Measurements from ENCODE around the gene STK40. TPM values are rescaled to one million over a fixed set of nuclear protein-coding genes. Genes with fewer than 3 reads are reported as not detected.

STK40 gene
- total and polyA plus RNA-seq, 9 of the 15 experiments (the other 6 are each of a cell fraction or from before 2014, with no cell fraction given), result 0.69 to 94.3 (median 39.1) TPM

DNA sequence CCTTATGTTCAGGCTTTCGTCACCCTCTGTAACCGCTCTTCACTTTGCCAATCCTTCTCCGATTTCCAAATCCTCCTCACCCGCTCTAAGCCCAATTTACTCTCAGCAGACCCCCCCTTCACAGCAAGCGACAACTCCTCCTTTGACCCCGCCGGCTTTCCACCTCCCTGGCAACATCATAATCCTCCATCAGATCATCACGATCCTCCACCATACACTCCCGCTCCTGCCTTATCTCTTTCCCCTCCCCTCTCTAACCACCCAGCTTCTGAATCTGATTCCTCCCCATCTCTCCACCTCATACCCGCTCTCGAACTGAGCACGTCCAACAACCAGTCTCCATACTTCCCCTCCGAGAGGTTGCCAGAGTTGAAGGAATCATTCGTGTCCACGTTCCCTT, 54.8 kb downstream of the STK40 start (continued):
- TF ChIP-seq ARID1B (IDR thresholded peaks at IDR 0.05) (peak; percentile 24; the same call in 1 of the 2 replicates), TSC22D4 (tag; IDR thresholded peaks at IDR 0.05) (no peak), CC2D1A (IDR thresholded peaks at IDR 0.05) (no peak), XRCC5 (IDR thresholded peaks at IDR 0.05; ENCODE audit: low read depth, low read length) (no peak), MCM7 (IDR thresholded peaks at IDR 0.05) (0 out of 4 replicates have a peak, but pooled peaks of 1 of the 2 experiments have one; percentile 59), ZNF57 (CRISPR knock-in tag; IDR thresholded peaks at IDR 0.05) (no peak), HDAC1 (IDR thresholded peaks at IDR 0.05) (0 out of 4 replicates have a peak, but pooled peaks of 1 of the 2 experiments have one; percentile 17), KLF6 (CRISPR knock-in tag; IDR thresholded peaks at IDR 0.05; ENCODE audit: borderline replicate concordance) (no peak), TRIM24 (IDR thresholded peaks at IDR 0.05) (peak in 1 of 2 experiments; percentile 31; a peak in 1 of 4 replicates), CHD2 (IDR thresholded peaks at IDR 0.05; ENCODE audit: low read depth, low read length) (no peak)
- TF ChIP-seq, protein P1, sequence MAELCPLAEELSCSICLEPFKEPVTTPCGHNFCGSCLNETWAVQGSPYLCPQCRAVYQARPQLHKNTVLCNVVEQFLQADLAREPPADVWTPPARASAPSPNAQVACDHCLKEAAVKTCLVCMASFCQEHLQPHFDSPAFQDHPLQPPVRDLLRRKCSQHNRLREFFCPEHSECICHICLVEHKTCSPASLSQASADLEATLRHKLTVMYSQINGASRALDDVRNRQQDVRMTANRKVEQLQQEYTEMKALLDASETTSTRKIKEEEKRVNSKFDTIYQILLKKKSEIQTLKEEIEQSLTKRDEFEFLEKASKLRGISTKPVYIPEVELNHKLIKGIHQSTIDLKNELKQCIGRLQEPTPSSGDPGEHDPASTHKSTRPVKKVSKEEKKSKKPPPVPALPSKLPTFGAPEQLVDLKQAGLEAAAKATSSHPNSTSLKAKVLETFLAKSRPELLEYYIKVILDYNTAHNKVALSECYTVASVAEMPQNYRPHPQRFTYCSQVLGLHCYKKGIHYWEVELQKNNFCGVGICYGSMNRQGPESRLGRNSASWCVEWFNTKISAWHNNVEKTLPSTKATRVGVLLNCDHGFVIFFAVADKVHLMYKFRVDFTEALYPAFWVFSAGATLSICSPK (IDR thresholded peaks at IDR 0.05; ENCODE audit: borderline replicate concordance), result 0 out of 2 replicates have a peak, but pooled peaks have one; percentile 71
- TF ChIP-seq, protein P2, sequence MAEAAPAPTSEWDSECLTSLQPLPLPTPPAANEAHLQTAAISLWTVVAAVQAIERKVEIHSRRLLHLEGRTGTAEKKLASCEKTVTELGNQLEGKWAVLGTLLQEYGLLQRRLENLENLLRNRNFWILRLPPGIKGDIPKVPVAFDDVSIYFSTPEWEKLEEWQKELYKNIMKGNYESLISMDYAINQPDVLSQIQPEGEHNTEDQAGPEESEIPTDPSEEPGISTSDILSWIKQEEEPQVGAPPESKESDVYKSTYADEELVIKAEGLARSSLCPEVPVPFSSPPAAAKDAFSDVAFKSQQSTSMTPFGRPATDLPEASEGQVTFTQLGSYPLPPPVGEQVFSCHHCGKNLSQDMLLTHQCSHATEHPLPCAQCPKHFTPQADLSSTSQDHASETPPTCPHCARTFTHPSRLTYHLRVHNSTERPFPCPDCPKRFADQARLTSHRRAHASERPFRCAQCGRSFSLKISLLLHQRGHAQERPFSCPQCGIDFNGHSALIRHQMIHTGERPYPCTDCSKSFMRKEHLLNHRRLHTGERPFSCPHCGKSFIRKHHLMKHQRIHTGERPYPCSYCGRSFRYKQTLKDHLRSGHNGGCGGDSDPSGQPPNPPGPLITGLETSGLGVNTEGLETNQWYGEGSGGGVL (CRISPR knock-in tag; IDR thresholded peaks at IDR 0.05), result no peak
- TF ChIP-seq, protein P3, sequence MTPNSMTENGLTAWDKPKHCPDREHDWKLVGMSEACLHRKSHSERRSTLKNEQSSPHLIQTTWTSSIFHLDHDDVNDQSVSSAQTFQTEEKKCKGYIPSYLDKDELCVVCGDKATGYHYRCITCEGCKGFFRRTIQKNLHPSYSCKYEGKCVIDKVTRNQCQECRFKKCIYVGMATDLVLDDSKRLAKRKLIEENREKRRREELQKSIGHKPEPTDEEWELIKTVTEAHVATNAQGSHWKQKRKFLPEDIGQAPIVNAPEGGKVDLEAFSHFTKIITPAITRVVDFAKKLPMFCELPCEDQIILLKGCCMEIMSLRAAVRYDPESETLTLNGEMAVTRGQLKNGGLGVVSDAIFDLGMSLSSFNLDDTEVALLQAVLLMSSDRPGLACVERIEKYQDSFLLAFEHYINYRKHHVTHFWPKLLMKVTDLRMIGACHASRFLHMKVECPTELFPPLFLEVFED (CRISPR knock-in tag; conservative IDR thresholded peaks at IDR 0.05), result 0 out of 2 replicates have a peak, but pooled peaks have one; percentile 55
- TF ChIP-seq, protein P4, sequence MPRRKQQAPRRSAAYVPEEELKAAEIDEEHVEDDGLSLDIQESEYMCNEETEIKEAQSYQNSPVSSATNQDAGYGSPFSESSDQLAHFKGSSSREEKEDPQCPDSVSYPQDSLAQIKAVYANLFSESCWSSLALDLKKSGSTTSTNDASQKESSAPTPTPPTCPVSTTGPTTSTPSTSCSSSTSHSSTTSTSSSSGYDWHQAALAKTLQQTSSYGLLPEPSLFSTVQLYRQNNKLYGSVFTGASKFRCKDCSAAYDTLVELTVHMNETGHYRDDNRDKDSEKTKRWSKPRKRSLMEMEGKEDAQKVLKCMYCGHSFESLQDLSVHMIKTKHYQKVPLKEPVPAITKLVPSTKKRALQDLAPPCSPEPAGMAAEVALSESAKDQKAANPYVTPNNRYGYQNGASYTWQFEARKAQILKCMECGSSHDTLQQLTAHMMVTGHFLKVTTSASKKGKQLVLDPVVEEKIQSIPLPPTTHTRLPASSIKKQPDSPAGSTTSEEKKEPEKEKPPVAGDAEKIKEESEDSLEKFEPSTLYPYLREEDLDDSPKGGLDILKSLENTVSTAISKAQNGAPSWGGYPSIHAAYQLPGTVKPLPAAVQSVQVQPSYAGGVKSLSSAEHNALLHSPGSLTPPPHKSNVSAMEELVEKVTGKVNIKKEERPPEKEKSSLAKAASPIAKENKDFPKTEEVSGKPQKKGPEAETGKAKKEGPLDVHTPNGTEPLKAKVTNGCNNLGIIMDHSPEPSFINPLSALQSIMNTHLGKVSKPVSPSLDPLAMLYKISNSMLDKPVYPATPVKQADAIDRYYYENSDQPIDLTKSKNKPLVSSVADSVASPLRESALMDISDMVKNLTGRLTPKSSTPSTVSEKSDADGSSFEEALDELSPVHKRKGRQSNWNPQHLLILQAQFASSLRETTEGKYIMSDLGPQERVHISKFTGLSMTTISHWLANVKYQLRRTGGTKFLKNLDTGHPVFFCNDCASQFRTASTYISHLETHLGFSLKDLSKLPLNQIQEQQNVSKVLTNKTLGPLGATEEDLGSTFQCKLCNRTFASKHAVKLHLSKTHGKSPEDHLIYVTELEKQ (CRISPR knock-in tag; IDR thresholded peaks at IDR 0.05), result no peak
- TF ChIP-seq, protein P5, sequence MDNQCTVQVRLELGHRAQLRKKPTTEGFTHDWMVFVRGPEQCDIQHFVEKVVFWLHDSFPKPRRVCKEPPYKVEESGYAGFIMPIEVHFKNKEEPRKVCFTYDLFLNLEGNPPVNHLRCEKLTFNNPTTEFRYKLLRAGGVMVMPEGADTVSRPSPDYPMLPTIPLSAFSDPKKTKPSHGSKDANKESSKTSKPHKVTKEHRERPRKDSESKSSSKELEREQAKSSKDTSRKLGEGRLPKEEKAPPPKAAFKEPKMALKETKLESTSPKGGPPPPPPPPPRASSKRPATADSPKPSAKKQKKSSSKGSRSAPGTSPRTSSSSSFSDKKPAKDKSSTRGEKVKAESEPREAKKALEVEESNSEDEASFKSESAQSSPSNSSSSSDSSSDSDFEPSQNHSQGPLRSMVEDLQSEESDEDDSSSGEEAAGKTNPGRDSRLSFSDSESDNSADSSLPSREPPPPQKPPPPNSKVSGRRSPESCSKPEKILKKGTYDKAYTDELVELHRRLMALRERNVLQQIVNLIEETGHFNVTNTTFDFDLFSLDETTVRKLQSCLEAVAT (IDR thresholded peaks at IDR 0.05), result peak in 1 of 2 experiments; percentile 37; a peak in 1 of 4 replicates
